ENCODE results near the gene GNAQ.

DNA sequence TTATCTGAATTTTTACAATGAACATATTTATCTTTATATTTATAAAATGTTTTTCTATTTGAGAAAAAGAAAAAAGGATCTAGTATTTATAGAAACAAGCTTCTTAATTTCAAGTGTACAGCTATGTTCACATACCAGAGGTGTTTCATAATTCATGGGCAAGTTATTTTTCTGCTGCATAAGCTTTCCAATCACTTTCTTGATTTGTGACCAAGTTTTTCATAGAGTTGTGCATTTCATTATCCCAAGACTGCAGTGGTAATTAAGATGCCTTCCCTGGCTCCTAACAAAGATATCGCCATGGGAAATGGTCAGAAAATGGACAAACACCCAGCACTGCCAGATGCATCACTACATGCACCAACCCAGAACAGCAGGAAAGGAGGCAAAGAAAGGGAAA is 124.6 kb downstream of the GNAQ start:
- TF ChIP-seq ZNF557 (CRISPR knock-in tag; IDR thresholded peaks at IDR 0.05): no peak
- TF ChIP-seq, protein P1, sequence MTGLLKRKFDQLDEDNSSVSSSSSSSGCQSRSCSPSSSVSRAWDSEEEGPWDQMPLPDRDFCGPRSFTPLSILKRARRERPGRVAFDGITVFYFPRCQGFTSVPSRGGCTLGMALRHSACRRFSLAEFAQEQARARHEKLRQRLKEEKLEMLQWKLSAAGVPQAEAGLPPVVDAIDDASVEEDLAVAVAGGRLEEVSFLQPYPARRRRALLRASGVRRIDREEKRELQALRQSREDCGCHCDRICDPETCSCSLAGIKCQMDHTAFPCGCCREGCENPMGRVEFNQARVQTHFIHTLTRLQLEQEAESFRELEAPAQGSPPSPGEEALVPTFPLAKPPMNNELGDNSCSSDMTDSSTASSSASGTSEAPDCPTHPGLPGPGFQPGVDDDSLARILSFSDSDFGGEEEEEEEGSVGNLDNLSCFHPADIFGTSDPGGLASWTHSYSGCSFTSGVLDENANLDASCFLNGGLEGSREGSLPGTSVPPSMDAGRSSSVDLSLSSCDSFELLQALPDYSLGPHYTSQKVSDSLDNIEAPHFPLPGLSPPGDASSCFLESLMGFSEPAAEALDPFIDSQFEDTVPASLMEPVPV (CRISPR knock-in tag; IDR thresholded peaks at IDR 0.05): no peak
- TF ChIP-seq ZNF34 (CRISPR knock-in tag; IDR thresholded peaks at IDR 0.05; ENCODE audit: borderline replicate concordance): no peak
- no peak for TF ChIP-seq CHD2 (IDR thresholded peaks at IDR 0.05; ENCODE audit: low read depth, low read length)
- TF ChIP-seq, protein P2, sequence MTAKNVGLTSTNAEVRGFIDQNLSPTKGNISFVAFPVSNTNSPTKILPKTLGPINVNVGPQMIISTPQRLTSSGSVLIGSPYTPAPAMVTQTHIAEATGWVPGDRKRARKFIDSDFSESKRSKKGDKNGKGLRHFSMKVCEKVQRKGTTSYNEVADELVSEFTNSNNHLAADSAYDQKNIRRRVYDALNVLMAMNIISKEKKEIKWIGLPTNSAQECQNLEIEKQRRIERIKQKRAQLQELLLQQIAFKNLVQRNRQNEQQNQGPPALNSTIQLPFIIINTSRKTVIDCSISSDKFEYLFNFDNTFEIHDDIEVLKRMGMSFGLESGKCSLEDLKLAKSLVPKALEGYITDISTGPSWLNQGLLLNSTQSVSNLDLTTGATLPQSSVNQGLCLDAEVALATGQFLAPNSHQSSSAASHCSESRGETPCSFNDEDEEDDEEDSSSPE (CRISPR knock-in tag; IDR thresholded peaks at IDR 0.05): no peak
- no peak for TF ChIP-seq POLR2A (IDR thresholded peaks at IDR 0.05; ENCODE audit: insufficient read depth in 1 of 2, low read depth in 2 of 2, low read length in 2 of 2)
- TF ChIP-seq ZNF264 (CRISPR knock-in tag; IDR thresholded peaks at IDR 0.05): no peak

Data from HepG2 (cell line).